Measurements from ENCODE around the gene ABCG1.

DNA sequence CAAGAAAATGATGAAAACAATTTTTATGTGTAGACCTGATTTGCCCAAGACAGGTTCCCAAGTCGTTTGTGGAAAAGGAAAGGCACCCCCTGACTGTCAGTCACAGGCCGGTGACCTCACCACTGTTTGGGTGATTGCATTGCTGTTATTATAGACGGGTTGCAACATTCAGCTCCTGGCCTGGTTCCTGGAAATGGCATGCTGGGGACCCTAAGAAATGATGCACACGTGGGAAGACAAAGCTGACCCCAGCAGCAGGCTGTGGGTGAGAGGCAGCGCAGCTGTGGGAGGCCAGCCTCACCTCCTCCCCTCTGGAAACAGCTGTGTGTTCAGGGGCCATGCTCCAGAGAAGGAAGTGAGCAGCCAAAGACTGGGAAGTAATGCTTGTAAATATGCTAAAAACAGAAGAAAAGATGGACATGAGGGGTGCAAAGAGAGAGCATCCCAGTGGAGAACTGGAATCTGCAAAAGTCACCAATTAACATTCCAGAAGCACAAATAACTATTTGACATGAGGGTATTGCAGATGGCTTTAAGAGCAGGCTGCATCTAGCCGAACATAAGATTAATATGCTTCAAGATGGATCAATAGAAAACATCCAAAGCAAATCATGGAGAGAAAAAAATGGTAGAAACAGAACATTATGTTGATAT, 23.4 kb upstream of the ABCG1 start:
- TF ChIP-seq, protein P1, sequence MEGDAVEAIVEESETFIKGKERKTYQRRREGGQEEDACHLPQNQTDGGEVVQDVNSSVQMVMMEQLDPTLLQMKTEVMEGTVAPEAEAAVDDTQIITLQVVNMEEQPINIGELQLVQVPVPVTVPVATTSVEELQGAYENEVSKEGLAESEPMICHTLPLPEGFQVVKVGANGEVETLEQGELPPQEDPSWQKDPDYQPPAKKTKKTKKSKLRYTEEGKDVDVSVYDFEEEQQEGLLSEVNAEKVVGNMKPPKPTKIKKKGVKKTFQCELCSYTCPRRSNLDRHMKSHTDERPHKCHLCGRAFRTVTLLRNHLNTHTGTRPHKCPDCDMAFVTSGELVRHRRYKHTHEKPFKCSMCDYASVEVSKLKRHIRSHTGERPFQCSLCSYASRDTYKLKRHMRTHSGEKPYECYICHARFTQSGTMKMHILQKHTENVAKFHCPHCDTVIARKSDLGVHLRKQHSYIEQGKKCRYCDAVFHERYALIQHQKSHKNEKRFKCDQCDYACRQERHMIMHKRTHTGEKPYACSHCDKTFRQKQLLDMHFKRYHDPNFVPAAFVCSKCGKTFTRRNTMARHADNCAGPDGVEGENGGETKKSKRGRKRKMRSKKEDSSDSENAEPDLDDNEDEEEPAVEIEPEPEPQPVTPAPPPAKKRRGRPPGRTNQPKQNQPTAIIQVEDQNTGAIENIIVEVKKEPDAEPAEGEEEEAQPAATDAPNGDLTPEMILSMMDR (IDR thresholded peaks at IDR 0.05; ENCODE audit: poor library complexity, severe bottlenecking), result no peak
- TF ChIP-seq POLR2AphosphoS5 (IDR thresholded peaks at IDR 0.05), result no peak
- TF ChIP-seq SMC3 (conservative IDR thresholded peaks at IDR 0.05; ENCODE audit: poor library complexity), result no peak
- no peak for TF ChIP-seq EP300 (conservative IDR thresholded peaks at IDR 0.05; ENCODE audit: poor library complexity, severe bottlenecking)
- no peak for TF ChIP-seq EZH2 (IDR thresholded peaks at IDR 0.05; ENCODE audit: borderline replicate concordance, insufficient read depth, low read length, poor library complexity, severe bottlenecking)
- TF ChIP-seq, protein P2, sequence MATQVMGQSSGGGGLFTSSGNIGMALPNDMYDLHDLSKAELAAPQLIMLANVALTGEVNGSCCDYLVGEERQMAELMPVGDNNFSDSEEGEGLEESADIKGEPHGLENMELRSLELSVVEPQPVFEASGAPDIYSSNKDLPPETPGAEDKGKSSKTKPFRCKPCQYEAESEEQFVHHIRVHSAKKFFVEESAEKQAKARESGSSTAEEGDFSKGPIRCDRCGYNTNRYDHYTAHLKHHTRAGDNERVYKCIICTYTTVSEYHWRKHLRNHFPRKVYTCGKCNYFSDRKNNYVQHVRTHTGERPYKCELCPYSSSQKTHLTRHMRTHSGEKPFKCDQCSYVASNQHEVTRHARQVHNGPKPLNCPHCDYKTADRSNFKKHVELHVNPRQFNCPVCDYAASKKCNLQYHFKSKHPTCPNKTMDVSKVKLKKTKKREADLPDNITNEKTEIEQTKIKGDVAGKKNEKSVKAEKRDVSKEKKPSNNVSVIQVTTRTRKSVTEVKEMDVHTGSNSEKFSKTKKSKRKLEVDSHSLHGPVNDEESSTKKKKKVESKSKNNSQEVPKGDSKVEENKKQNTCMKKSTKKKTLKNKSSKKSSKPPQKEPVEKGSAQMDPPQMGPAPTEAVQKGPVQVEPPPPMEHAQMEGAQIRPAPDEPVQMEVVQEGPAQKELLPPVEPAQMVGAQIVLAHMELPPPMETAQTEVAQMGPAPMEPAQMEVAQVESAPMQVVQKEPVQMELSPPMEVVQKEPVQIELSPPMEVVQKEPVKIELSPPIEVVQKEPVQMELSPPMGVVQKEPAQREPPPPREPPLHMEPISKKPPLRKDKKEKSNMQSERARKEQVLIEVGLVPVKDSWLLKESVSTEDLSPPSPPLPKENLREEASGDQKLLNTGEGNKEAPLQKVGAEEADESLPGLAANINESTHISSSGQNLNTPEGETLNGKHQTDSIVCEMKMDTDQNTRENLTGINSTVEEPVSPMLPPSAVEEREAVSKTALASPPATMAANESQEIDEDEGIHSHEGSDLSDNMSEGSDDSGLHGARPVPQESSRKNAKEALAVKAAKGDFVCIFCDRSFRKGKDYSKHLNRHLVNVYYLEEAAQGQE (IDR thresholded peaks at IDR 0.05; ENCODE audit: borderline replicate concordance), result no peak
